ENCODE data around the gene SLC22A31. TPM values are rescaled to one million over a fixed set of nuclear protein-coding genes. Genes with fewer than 3 reads are reported as not detected.
A peak's percentile ranks its signal among the peaks of the same experiment; 100 is the strongest.

SLC22A31 gene
- total RNA-seq, 1 donor from 2014 or later, result 1.7 TPM

DNA sequence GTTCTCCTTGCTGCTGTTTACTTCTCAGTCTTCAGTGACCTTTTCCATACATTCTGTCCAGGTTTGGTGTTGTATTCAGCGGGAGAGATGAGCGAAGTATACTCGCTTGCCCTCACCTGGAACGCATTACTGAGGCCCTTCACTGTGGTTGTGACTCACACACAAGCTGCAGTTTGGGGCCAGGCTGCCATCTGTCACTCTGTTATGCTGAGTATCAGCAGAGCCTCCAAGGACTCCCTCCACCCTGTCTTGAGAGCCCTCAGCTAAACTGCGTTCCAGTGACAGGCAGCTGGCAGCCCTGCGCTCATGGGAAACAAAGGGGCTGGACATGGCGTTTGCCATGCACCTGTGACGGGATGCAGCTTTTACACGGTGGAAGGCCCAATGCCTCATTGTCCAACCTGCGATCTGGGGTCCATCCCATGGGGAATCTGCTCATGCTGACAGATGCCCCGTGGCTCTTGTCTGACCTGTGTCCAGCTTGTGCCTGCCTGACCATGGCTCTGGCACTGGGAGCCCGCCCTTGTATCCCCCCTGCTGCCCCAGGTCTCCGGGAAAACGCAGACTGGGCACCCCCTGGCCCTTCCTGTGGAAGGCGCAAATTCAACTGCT is 10.7 kb upstream of the SLC22A31 start:
- DNase-seq (ENCODE audit: low spot score in 2 of 2, unreplicated experiment in 2 of 2), result no peak
- H3K9me3 Mint-ChIP-seq, result no peaks in the 10 kb centered on the region
- TF ChIP-seq, protein P1, sequence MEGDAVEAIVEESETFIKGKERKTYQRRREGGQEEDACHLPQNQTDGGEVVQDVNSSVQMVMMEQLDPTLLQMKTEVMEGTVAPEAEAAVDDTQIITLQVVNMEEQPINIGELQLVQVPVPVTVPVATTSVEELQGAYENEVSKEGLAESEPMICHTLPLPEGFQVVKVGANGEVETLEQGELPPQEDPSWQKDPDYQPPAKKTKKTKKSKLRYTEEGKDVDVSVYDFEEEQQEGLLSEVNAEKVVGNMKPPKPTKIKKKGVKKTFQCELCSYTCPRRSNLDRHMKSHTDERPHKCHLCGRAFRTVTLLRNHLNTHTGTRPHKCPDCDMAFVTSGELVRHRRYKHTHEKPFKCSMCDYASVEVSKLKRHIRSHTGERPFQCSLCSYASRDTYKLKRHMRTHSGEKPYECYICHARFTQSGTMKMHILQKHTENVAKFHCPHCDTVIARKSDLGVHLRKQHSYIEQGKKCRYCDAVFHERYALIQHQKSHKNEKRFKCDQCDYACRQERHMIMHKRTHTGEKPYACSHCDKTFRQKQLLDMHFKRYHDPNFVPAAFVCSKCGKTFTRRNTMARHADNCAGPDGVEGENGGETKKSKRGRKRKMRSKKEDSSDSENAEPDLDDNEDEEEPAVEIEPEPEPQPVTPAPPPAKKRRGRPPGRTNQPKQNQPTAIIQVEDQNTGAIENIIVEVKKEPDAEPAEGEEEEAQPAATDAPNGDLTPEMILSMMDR (IDR thresholded peaks at IDR 0.05; ENCODE audit: unreplicated experiment), result no peak
- no peaks in the 10 kb centered on the region for H3K4me1 Mint-ChIP-seq
- H3K27me3 Mint-ChIP-seq (ENCODE audit: low read depth), result peaks cover 37% of the 10 kb centered on the region
- no peak overlapping the region for H3K4me3 Mint-ChIP-seq
- H3K36me3 Mint-ChIP-seq, result no peaks in the 10 kb centered on the region
- H3K27ac Mint-ChIP-seq, result no peak overlapping the region

DNA sequence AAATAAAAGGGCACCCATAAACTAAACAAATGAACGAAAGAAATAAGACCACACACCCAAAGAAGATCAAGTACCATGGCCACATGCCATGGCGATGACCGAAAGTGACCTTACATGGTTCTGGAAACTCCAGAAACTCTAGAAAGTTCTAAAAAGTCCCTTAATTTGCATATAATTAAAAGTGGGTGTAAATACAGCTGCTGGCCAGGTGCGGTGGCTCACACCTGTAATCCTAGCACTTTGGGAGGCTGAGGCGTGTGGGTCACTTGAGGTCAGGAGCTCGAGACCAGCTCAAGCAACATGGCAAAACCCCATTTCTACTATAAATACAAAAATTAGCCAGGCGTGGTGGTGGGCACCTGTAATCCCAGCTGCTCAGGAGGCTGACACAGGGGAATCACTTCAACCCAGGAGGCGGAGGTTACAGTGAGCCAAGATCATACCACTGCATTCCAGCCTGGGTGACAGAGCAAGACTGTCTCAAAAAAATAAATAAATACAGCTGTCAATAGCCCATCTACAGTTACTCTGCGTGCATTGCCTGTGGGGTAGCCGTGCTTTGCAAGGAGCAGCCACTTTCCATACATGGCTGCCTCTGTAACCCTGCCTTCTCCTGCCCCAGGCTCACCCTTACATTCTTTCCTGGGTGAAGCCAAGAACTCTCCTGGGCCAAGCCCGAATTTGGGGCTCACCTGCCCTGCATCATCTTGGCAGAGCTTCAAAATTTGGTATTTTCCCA is 10.0 kb upstream of the SLC22A31 start:
- Mint-ChIP-seq H3K27ac (no peak overlapping the region), H3K27me3 (ENCODE audit: low read depth) (peaks cover 39% of the 10 kb centered on the region), H3K4me1 (no peaks in the 10 kb centered on the region), H3K9me3 (no peaks in the 10 kb centered on the region), H3K4me3 (no peak overlapping the region), H3K36me3 (no peaks in the 10 kb centered on the region)
- TF ChIP-seq, protein P1 (IDR thresholded peaks at IDR 0.05; ENCODE audit: unreplicated experiment), result no peak
- no peak for DNase-seq (ENCODE audit: low spot score in 2 of 2, unreplicated experiment in 2 of 2)

DNA sequence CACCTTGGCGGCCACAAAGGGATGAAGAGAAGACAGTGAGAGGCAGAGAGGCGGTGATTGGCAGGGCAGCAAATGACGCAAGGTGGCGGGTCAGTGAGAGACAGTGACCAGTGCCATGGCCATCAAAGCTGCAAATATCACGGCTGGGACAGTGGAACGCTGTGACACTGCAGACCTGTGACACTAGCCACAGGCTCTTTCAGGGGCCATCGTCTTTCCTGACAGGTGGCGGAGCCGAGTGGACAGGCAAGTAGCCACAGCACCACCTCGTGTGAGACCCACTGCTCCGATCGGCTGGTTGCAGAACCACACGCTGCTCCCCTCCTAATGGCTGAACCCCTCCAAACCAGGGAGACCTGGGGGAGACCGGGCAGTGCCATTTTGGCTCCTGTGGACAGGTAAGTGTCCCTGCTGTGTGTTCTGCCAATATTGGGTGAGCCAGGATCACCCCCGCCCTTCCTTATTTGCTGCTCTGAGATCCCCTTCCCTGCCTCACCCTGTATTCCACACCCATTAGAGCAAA is 9.2 kb upstream of the SLC22A31 start:
- TF ChIP-seq, protein P1 (IDR thresholded peaks at IDR 0.05; ENCODE audit: unreplicated experiment), result no peak
- H3K9me3 Mint-ChIP-seq, result no peaks in the 10 kb centered on the region
- no peak overlapping the region for H3K4me3 Mint-ChIP-seq
- H3K4me1 Mint-ChIP-seq, result no peaks in the 10 kb centered on the region
- DNase-seq (ENCODE audit: low spot score in 2 of 2, unreplicated experiment in 2 of 2), result no peak
- H3K27me3 Mint-ChIP-seq (ENCODE audit: low read depth), result peaks cover 45% of the 10 kb centered on the region
- no peak overlapping the region for H3K27ac Mint-ChIP-seq
- no peaks in the 10 kb centered on the region for H3K36me3 Mint-ChIP-seq

DNA sequence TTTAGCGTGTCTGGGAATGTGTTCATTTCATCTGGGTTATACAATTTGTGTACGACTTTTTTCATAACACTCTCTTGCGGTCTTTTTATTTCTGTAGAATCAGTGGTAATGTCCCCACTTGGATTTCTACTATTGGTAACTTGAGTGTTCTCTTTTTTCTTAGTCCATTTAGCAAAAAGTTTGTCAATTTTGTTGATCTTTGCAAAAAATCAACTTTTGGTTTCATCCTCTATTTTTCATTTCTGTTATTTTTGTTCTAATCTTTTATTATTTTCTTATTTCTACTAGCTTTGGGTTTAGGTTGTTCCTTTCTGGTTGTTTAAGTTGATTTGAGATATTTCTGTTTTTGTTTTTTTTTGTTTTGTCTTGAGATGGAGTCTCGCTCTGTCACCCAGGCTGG is 7.7 kb upstream of the SLC22A31 start:
- Mint-ChIP-seq H3K4me3 (no peak overlapping the region), H3K27ac (no peak overlapping the region), H3K27me3 (ENCODE audit: low read depth) (peaks cover 61% of the 10 kb centered on the region), H3K36me3 (peaks cover 2% of the 10 kb centered on the region), H3K4me1 (no peaks in the 10 kb centered on the region), H3K9me3 (peaks cover 7% of the 10 kb centered on the region)
- DNase-seq (ENCODE audit: low spot score in 2 of 2, unreplicated experiment in 2 of 2), result no peak
- TF ChIP-seq, protein P1 (IDR thresholded peaks at IDR 0.05; ENCODE audit: unreplicated experiment), result no peak

DNA sequence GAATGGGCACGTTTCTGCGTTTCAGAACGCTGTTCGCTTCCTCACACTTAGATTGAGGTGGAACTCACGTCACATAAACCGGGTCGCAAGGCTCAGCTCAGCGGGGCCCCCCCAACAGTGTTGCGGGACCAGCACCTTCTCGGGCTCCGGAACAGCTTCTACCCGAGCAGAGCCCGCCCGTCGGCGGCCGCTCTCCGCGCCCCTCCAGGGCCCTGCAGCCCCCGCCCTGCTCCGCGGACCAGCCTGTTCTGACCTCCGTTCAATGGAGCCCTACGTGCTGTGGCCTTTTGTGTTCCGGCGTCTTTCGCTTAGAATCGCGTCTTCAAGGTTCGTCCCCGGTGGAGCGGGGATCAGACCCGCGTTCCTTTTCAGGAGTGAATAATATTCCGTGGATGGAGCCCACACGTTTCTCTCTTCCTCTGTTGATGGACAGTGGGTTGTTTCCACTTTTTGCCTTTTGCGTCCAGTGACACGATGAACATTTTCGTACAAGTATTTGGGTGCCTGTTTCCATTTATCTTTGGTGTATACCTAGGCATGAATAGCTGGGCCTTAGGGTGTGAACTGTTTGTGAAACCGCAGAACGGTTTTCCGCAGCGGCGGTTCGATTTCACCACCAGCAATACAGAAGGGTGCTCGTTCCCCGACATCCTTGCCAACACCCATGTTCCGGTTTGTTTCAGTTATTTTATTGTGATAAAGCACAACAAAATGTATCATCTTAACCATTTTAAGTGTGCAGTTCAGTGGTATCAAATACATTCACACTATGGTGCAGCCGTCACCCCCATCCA is 2.3 kb upstream of the SLC22A31 start:
- no peak for DNase-seq (ENCODE audit: low spot score in 2 of 2, unreplicated experiment in 2 of 2)
- H3K36me3 Mint-ChIP-seq, result peaks cover 6% of the 10 kb centered on the region
- H3K4me1 Mint-ChIP-seq, result peaks cover 3% of the 10 kb centered on the region
- H3K27ac Mint-ChIP-seq, result no peak overlapping the region
- peaks cover 10% of the 10 kb centered on the region for H3K9me3 Mint-ChIP-seq
- peaks cover 75% of the 10 kb centered on the region for H3K27me3 Mint-ChIP-seq (ENCODE audit: low read depth)
- peak overlapping the region; percentile 57 for H3K4me3 Mint-ChIP-seq
- TF ChIP-seq, protein P1 (IDR thresholded peaks at IDR 0.05; ENCODE audit: unreplicated experiment), result no peak
